Measurements from ENCODE around the gene HOXD3. TPM values are rescaled to one million over a fixed set of nuclear protein-coding genes. Genes with fewer than 3 reads are reported as not detected.

The HOXD3 gene
- total RNA-seq, 1 donor from 2014 or later: not detected

- FAIRE-seq: no peak
- Mint-ChIP-seq H3K4me3 (ENCODE audit: unreplicated experiment) (no peak within 1 kb of the TSS), H3K27ac (ENCODE audit: unreplicated experiment) (peak within 1 kb of the TSS; percentile 75), H3K4me1 (ENCODE audit: low read depth, unreplicated experiment) (no peaks in the 10 kb centered on the region), H3K36me3 (ENCODE audit: low read depth, unreplicated experiment) (peaks cover 2% of the 10 kb centered on the region), H3K9me3 (ENCODE audit: unreplicated experiment) (peaks cover 29% of the 10 kb centered on the region), H3K27me3 (ENCODE audit: low read depth, unreplicated experiment) (peaks cover 76% of the 10 kb centered on the region)
- Histone ChIP-seq H2AFZ (ENCODE audit: low read depth, low read length) (no peak within 1 kb of the TSS), H3K27me3 (ENCODE audit: insufficient read depth, low read length) (peaks cover 99% of the 10 kb centered on the region), H4K20me1 (ENCODE audit: insufficient read depth, low read length) (no peaks in the 10 kb centered on the region), H3K27ac (ENCODE audit: low read depth, low read length) (no peak within 1 kb of the TSS), H3K79me2 (ENCODE audit: insufficient read depth, low read length) (no peaks in the 10 kb centered on the region), H3K4me2 (ENCODE audit: low read length) (peak within 1 kb of the TSS; percentile 67), H3K4me1 (ENCODE audit: insufficient read depth, low read length) (peaks cover 8% of the 10 kb centered on the region), H3K36me3 (ENCODE audit: insufficient read depth, low read length) (no peaks in the 10 kb centered on the region), H3K9ac (ENCODE audit: low read length) (no peak within 1 kb of the TSS), H3K9me3 (ENCODE audit: insufficient read depth, low read depth, low read length) (peaks cover 3% of the 10 kb centered on the region), H3K4me3 (ENCODE audit: insufficient read depth, low read depth, low read length) (no peak within 1 kb of the TSS)
- TF ChIP-seq CTCF (IDR thresholded peaks at IDR 0.05; ENCODE audit: insufficient read depth, low read depth, low read length): no peak
- TF ChIP-seq EZH2 (IDR thresholded peaks at IDR 0.05; ENCODE audit: insufficient read depth, low read length): peak; percentile 94
- DNase-seq (ENCODE audit: low read depth): no peak
Measured at GRCh38 chr2:176122683-176123410, 34.3 kb upstream of the HOXD3 start, which contains the start of gene HOXD9. Gene HOXD9 (plus strand): TSS chr2:176122719. CDS start chr2:176122769, 50 bp downstream.

GRCh38 chr2:176123411-176124109 lies 33.5 kb upstream of the HOXD3 start:
- DNase-seq (ENCODE audit: low read depth) (no peak), FAIRE-seq (no peak)
- Mint-ChIP-seq H3K27me3 (ENCODE audit: low read depth, unreplicated experiment) (peaks cover 76% of the 10 kb centered on the region), H3K9me3 (ENCODE audit: unreplicated experiment) (peaks cover 27% of the 10 kb centered on the region), H3K4me1 (ENCODE audit: low read depth, unreplicated experiment) (peaks cover 3% of the 10 kb centered on the region), H3K4me3 (ENCODE audit: unreplicated experiment) (no peak overlapping the region), H3K36me3 (ENCODE audit: low read depth, unreplicated experiment) (peaks cover 2% of the 10 kb centered on the region), H3K27ac (ENCODE audit: unreplicated experiment) (peak overlapping the region; percentile 75)
- Histone ChIP-seq H3K9me3 (ENCODE audit: insufficient read depth, low read depth, low read length) (peaks cover 3% of the 10 kb centered on the region), H3K27me3 (ENCODE audit: insufficient read depth, low read length) (peaks cover 99% of the 10 kb centered on the region), H3K4me1 (ENCODE audit: insufficient read depth, low read length) (peaks cover 8% of the 10 kb centered on the region), H4K20me1 (ENCODE audit: insufficient read depth, low read length) (no peaks in the 10 kb centered on the region), H3K4me2 (ENCODE audit: low read length) (peak overlapping the region; percentile 67), H3K36me3 (ENCODE audit: insufficient read depth, low read length) (no peaks in the 10 kb centered on the region), H3K4me3 (ENCODE audit: insufficient read depth, low read depth, low read length) (no peak overlapping the region), H3K27ac (ENCODE audit: low read depth, low read length) (no peak overlapping the region), H3K79me2 (ENCODE audit: insufficient read depth, low read length) (no peaks in the 10 kb centered on the region), H3K9ac (ENCODE audit: low read length) (no peak overlapping the region), H2AFZ (ENCODE audit: low read depth, low read length) (no peak overlapping the region)
- TF ChIP-seq EZH2 (IDR thresholded peaks at IDR 0.05; ENCODE audit: insufficient read depth, low read length) (peak; percentile 47), CTCF (IDR thresholded peaks at IDR 0.05; ENCODE audit: insufficient read depth, low read depth, low read length) (no peak)

Data from astrocyte (in vitro differentiated cells and primary cell).